SK-N-SH (cell line): ENCODE measurements around the gene DOK3. TPM values are rescaled to one million over a fixed set of nuclear protein-coding genes. Genes with fewer than 3 reads are reported as not detected.

Experiments used
- CTCF ChIA-PET: fragments of 300-600, 350-600 bp; formaldehyde crosslinking; extraction: SDS; loops from one replicate; lab custom pipeline; 2021; lab: Yijun Ruan, JAX
- POLR2A ChIA-PET: fragments of 350-600 bp; sonication (Branson Sonifier 250); formaldehyde crosslinking; extraction: SDS; loops from one replicate; lab custom pipeline; 2020; ENCODE audit warnings: antibody characterized with exemption, inconsistent platforms; lab: Yijun Ruan, JAX
- DNase-seq: peaks from one replicate; pipeline ENCODE4 v3.0.0; 2012
- H2AFZ ChIP-seq: fragments of 200-600 bp; sonication (generic); 2 replicates; pipeline ENCODE4 v1.8.1; 2016; ENCODE audit warnings: antibody characterized with exemption, mild to moderate bottlenecking, low read depth
- H3F3A ChIP-seq: fragments of 200-600 bp; sonication (generic); replicated peaks from 2 replicates; pipeline ENCODE3; 2016; ENCODE audit warnings: antibody characterized with exemption, mild to moderate bottlenecking; ENCODE audit not compliant: insufficient read depth
- H3K27ac ChIP-seq, 2 experiments: fragments of 200-500 bp in 1 of 2; fragments of 200-600 bp in 1 of 2; sonication (Bioruptor generic) in 1 of 2; sonication (generic), shearing (Covaris generic) in 1 of 2; 2 replicates each; pipeline versions ENCODE4 v1.5.1 to v1.6.1; 2014 to 2016; ENCODE audit warnings: low read depth in 2 of 2, inconsistent platforms in 1 of 2, low read length in 1 of 2, mild to moderate bottlenecking in 1 of 2, mixed read lengths in 1 of 2
- H3K27me3 ChIP-seq: fragments of 200-600 bp; sonication (generic), shearing (Covaris generic); 2 replicates; pipeline ENCODE4 v1.6.1; 2016; ENCODE audit warnings: mixed run types; ENCODE audit not compliant: insufficient read depth
- H3K36me3 ChIP-seq, 2 experiments: fragments of 200-500 bp in 1 of 2; fragments of 200-600 bp in 1 of 2; sonication (Bioruptor generic) in 1 of 2; sonication (generic) in 1 of 2; replicated peaks in 1 of 2; 2 replicates each; pipeline versions ENCODE3 to v1.5.1; 2014 to 2016; ENCODE audit warnings: low read length in 1 of 2, mild to moderate bottlenecking in 1 of 2; ENCODE audit not compliant: insufficient read depth in 2 of 2, control insufficient read depth in 1 of 2
- H3K4me1 ChIP-seq, 2 experiments: fragments of 200-500 bp in 1 of 2; fragments of 200-600 bp in 1 of 2; sonication (Bioruptor generic) in 1 of 2; sonication (generic), shearing (Covaris generic) in 1 of 2; 2 replicates each; pipeline versions ENCODE4 v1.5.1 to v1.6.1; 2014 to 2016; ENCODE audit warnings: low read depth in 1 of 2, low read length in 1 of 2, mixed run types in 1 of 2; ENCODE audit not compliant: insufficient read depth in 2 of 2, control insufficient read depth in 1 of 2
- H3K4me2 ChIP-seq: fragments of 200-600 bp; sonication (generic), shearing (Covaris generic); 2 replicates; pipeline ENCODE4 v1.6.1; 2017; ENCODE audit warnings: mixed run types
- H3K4me3 ChIP-seq, 2 experiments: fragments of 200-500 bp in 1 of 2; fragments of 200-600 bp in 1 of 2; sonication (Bioruptor generic) in 1 of 2; sonication (generic), shearing (Covaris generic) in 1 of 2; 2 replicates each; pipeline versions ENCODE4 v1.5.1 to v1.8.1; 2014 to 2016; ENCODE audit warnings: low read depth in 2 of 2, inconsistent platforms in 1 of 2, low read length in 1 of 2, mild to moderate bottlenecking in 1 of 2, mixed read lengths in 1 of 2, moderate library complexity in 1 of 2
- H3K79me2 ChIP-seq: fragments of 200-600 bp; sonication (generic); 2 replicates; pipeline ENCODE4 v1.8.1; 2017; ENCODE audit warnings: mild to moderate bottlenecking; ENCODE audit not compliant: insufficient read depth
- H3K9ac ChIP-seq: fragments of 200-600 bp; sonication (generic); 2 replicates; pipeline ENCODE4 v1.6.1; 2017; ENCODE audit warnings: mixed run types
- H3K9me2 ChIP-seq: fragments of 200-600 bp; sonication (generic); 2 replicates; pipeline ENCODE4 v1.6.1; 2017; ENCODE audit warnings: mixed run types
- H3K9me3 ChIP-seq: fragments of 200-600 bp; sonication (generic); 2 replicates; pipeline ENCODE4 v1.6.1; 2017; ENCODE audit warnings: mixed run types, mild to moderate bottlenecking, moderate library complexity
- H4K20me1 ChIP-seq: fragments of 200-600 bp; sonication (generic); 2 replicates; pipeline ENCODE4 v1.6.1; 2017; ENCODE audit warnings: mild to moderate bottlenecking, mixed run types; ENCODE audit not compliant: insufficient read depth
- CHD2 ChIP-seq: fragments of 150-350 bp; IDR thresholded peaks from 2 replicates; pipeline ENCODE4 v1.6.1; 2018; ENCODE audit warnings: low read length; ENCODE audit not compliant: partially characterized antibody
- EP300 ChIP-seq, 2 experiments: IDR thresholded peaks; 2 replicates each; pipeline versions ENCODE4 v1.4.0 to v1.6.1; 2012; ENCODE audit warnings: borderline replicate concordance in 1 of 2, low read depth in 1 of 2, low read length in 1 of 2
- EZH2phosphoT487 ChIP-seq: fragments of 200-600 bp; sonication (generic); IDR thresholded peaks from 2 replicates; pipeline ENCODE4 v1.6.1; 2017; ENCODE audit warnings: low read depth, mixed run types, mild to moderate bottlenecking, antibody characterized with exemption, moderate library complexity, borderline replicate concordance
- FOSL2 ChIP-seq: IDR thresholded peaks from 2 replicates; pipeline ENCODE4 v1.4.0; 2012; ENCODE audit warnings: low read depth, mild to moderate bottlenecking, moderate library complexity, borderline replicate concordance
- FOXJ3 ChIP-seq: sonication (generic); formaldehyde crosslinking; IDR thresholded peaks from 2 replicates; pipeline ENCODE4 v1.5.1; 2020; ENCODE audit warnings: mild to moderate bottlenecking, missing genetic modification reagents
- FOXM1 ChIP-seq: IDR thresholded peaks from 2 replicates; pipeline ENCODE4 v1.4.0; 2012; ENCODE audit warnings: low read depth, mild to moderate bottlenecking
- GABPA ChIP-seq: IDR thresholded peaks from 2 replicates; pipeline ENCODE4 v1.4.0; 2012; ENCODE audit warnings: low read depth, mild to moderate bottlenecking
- JUND ChIP-seq: IDR thresholded peaks from 2 replicates; pipeline ENCODE4 v1.4.0; 2012
- MEF2A ChIP-seq: IDR thresholded peaks from 2 replicates; pipeline ENCODE4 v1.4.0; 2012; ENCODE audit warnings: low read depth, borderline replicate concordance
- NFIC ChIP-seq: IDR thresholded peaks from 2 replicates; pipeline ENCODE4 v1.4.0; 2012; ENCODE audit warnings: borderline replicate concordance
- PBX3 ChIP-seq: IDR thresholded peaks from 2 replicates; pipeline ENCODE4; 2012
- POLR2AphosphoS5 ChIP-seq: IDR thresholded peaks from 2 replicates; pipeline ENCODE4 v1.6.1; 2012; ENCODE audit warnings: low read depth, low read length
- REST ChIP-seq: IDR thresholded peaks from 2 replicates; pipeline ENCODE4 v1.6.1; 2012; ENCODE audit warnings: mild to moderate bottlenecking, low read depth, low read length, moderate library complexity
- RXRA ChIP-seq: IDR thresholded peaks from 2 replicates; pipeline ENCODE4 v1.4.0; 2012; ENCODE audit warnings: low read depth, mild to moderate bottlenecking, borderline replicate concordance
- SMC3 ChIP-seq: IDR thresholded peaks from 2 replicates; pipeline ENCODE4 v1.6.1; 2012; ENCODE audit warnings: low read depth, low read length, improper control_type of control experiment
- TAF1 ChIP-seq: IDR thresholded peaks from 2 replicates; pipeline ENCODE4 v1.6.1; 2012; ENCODE audit warnings: low read depth, mild to moderate bottlenecking, low read length, moderate library complexity, borderline replicate concordance
- TCF12 ChIP-seq: IDR thresholded peaks from 2 replicates; pipeline ENCODE4 v1.4.0; 2012
- YY1 ChIP-seq: IDR thresholded peaks from 2 replicates; pipeline ENCODE4 v1.4.0; 2012; ENCODE audit warnings: low read depth, mild to moderate bottlenecking
- WGBS: methylation state at CpG from one replicate; pipeline ENCODE4 v1.1.6; 2017; ENCODE audit warnings: low lambda C conversion rate; 5-methylcytosine and 5-hydroxymethylcytosine counted together
- polyA plus RNA-seq, 3 experiments: library from polyadenylated mRNA; depleted of rRNA; stranded (reverse); fragments of >200 nt; gene quantifications; 2 replicates each; pipeline ENCODE4 v1.2.3, GENCODE V29; 2012
- TF ChIP-seq, protein P1 (sequence below): fragments of 150-350 bp; IDR thresholded peaks from 2 replicates; pipeline ENCODE4 v1.6.1; 2016; ENCODE audit warnings: mild to moderate bottlenecking, low read depth, low read length

Gene DOK3
- polyA plus RNA-seq, 1 of the 3 experiments (the other 2 are of a cell fraction), result 2.2 TPM

- TF ChIP-seq FOXJ3 (CRISPR knock-in tag) (no peak), POLR2AphosphoS5 (no peak; the same call in 1 of the 2 replicates), SMC3 (no peak), EZH2phosphoT487 (no peak), RXRA (no peak), NFIC (no peak), FOSL2 (no peak), REST (no peak), CHD2 (no peak), EP300 (IDR thresholded peaks at IDR 0.05; ENCODE audit: borderline replicate concordance in 1 of 2, low read depth in 1 of 2, low read length in 1 of 2) (no peak), YY1 (no peak), JUND (no peak), MEF2A (no peak), TAF1 (no peak), PBX3 (no peak), TCF12 (no peak), GABPA (no peak), FOXM1 (no peak)
- TF ChIP-seq, protein P1, sequence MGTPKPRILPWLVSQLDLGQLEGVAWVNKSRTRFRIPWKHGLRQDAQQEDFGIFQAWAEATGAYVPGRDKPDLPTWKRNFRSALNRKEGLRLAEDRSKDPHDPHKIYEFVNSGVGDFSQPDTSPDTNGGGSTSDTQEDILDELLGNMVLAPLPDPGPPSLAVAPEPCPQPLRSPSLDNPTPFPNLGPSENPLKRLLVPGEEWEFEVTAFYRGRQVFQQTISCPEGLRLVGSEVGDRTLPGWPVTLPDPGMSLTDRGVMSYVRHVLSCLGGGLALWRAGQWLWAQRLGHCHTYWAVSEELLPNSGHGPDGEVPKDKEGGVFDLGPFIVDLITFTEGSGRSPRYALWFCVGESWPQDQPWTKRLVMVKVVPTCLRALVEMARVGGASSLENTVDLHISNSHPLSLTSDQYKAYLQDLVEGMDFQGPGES, result no peak
- no peaks in the 10 kb centered on the region for H3K9me3 ChIP-seq
- no peak overlapping the region for H3K9ac ChIP-seq
- H3K27me3 ChIP-seq, result no peaks in the 10 kb centered on the region
- DNase-seq, result no peak
- CTCF ChIA-PET, result interaction anchor here (0.7 to 20.3 kb wide), 5 partner anchors 10 to 80 kb away, joined by 3 to 201 read pairs (median 3); partner anchors contain the start of gene PDLIM7
- peaks cover 65% of the 10 kb centered on the region for H3F3A ChIP-seq
- no peak overlapping the region for H3K4me2 ChIP-seq
- peaks cover 8% of the 10 kb centered on the region; the same call in 1 of the 2 replicates for H3K79me2 ChIP-seq
- H2AFZ ChIP-seq, result no peak overlapping the region
- H3K36me3 ChIP-seq, result peaks cover 46 to 48% of the 10 kb centered on the region in 2 experiments
- H3K4me1 ChIP-seq, result peaks cover 4 to 44% of the 10 kb centered on the region in 2 experiments; a peak in 2 of 4 replicates
- no peaks in the 10 kb centered on the region for H3K9me2 ChIP-seq
- WGBS, result 77% methylated on average over 12 of the region's 13 CpGs
- H3K4me3 ChIP-seq, result no peak overlapping the region
- POLR2A ChIA-PET, result no interaction called here
- H4K20me1 ChIP-seq, result peaks cover 49% of the 10 kb centered on the region
- H3K27ac ChIP-seq, result peak overlapping the region; percentile 17 to 30; a peak in 3 of 4 replicates
Observed at GRCh38 chr5:177484902-177485549, 24.6 kb downstream of the DOK3 start.
